ENCODE measurements around the gene CD209.

- no peak for TF ChIP-seq CTCF (IDR thresholded peaks at IDR 0.05; ENCODE audit: borderline replicate concordance, extremely low read depth, low read length, poor library complexity, severe bottlenecking)
- no peak for TF ChIP-seq EZH2 (IDR thresholded peaks at IDR 0.05; ENCODE audit: borderline replicate concordance, low read depth, low read length, severe bottlenecking)
Measured at GRCh38 chr19:7783991-7784423, 36.7 kb upstream of the CD209 start.
